RWPE1 (cell line): ENCODE data around the gene FAM222A.

Experiments used
- CTCF ChIA-PET: fragments of 350-600 bp; sonication (Branson Sonifier 250); formaldehyde crosslinking; extraction: SDS; loops from one replicate; lab custom pipeline; 2021; lab: Yijun Ruan, JAX
- POLR2A ChIA-PET: fragments of 400-600 bp; formaldehyde crosslinking; extraction: SDS; loops from one replicate; lab custom pipeline; 2020; ENCODE audit warnings: antibody characterized with exemption; ENCODE audit not compliant: low non-redundant PET; lab: Yijun Ruan, JAX
- DNase-seq: peaks from one replicate; pipeline ENCODE4 v3.0.0; 2012; ENCODE audit warnings: low spot score
- H3K27ac ChIP-seq: fragments of 450-650 bp; 2 replicates; pipeline ENCODE4 v1.5.1; 2017
- CTCF ChIP-seq: fragments of 450-650 bp; conservative IDR thresholded peaks from 2 replicates; pipeline ENCODE4 v1.5.1; 2017; ENCODE audit warnings: low read depth, mild to moderate bottlenecking

Gene FAM222A

DNA sequence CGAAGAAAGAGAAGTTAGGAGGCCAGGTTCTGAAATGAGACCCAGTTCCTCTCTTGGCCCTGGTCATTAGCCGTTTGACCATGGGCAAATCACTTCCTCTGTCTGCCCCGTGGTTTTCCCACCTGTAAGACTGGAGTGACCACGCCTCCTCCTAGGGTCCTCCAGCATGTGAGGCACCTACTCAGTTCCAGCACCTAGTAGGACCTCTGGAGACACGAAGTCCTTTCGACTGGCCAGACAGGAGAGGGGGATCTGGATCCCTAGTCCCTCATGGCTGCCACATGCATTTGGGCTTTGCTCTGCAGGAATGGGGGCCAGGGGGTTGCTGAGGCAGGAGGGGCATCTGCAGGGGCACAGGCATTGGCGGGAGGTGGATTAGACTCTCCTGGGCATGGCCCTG, 103.2 kb downstream of the FAM222A start:
- DNase-seq = no peak
- CTCF ChIA-PET = no interaction called here
- POLR2A ChIA-PET = no interaction called here
- 0 out of 2 replicates have a peak overlapping the region, but pooled peaks have one; percentile 14 for H3K27ac ChIP-seq
- TF ChIP-seq CTCF = no peak

GRCh38 chr12:109817627-109818231, 104.1 kb downstream of the FAM222A start:
- TF ChIP-seq CTCF = no peak
- ChIA-PET CTCF (interaction anchor here (0.6 to 2.1 kb wide), 4 partner anchors 9 to 28 kb away, joined by 3 to 14 read pairs (median 4); no protein-coding TSS in a partner anchor), POLR2A (no interaction called here)
- H3K27ac ChIP-seq = peak overlapping the region; percentile 92
- no peak for DNase-seq

DNA sequence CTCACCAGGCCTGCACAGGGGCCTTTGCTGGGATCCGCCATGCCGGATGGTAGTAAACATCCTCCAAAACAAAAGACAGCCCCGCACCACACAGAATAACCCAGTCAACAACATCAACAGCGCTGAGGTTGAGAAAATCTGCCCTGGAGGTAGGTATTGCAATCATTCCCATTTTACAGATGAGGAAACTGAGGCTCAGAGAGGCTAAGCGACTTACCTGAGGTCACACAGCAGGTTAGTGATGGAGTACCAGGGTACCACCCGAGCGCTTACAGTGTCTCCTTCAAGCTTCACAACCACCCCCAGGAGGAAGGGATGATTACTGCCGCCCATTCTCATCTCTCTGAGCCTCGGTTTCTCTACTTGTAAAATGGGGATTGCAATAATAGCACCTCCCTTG, 104.6 kb downstream of the FAM222A start:
- no peak for TF ChIP-seq CTCF
- H3K27ac ChIP-seq = peak overlapping the region; percentile 92
- DNase-seq = no peak
- ChIA-PET CTCF (interaction anchor here (0.6 to 2.1 kb wide), 3 partner anchors 9 to 27 kb away, joined by 3 to 14 read pairs (median 5); no protein-coding TSS in a partner anchor), POLR2A (no interaction called here)

GRCh38 chr12:109818905-109819500, 105.4 kb downstream of the FAM222A start:
- CTCF ChIA-PET = interaction anchor here (1.5 to 2.1 kb wide), 2 partner anchors 14 to 26 kb away, joined by 5 to 14 read pairs; no protein-coding TSS in a partner anchor
- TF ChIP-seq CTCF = no peak
- POLR2A ChIA-PET = no interaction called here
- peak overlapping the region; percentile 92 for H3K27ac ChIP-seq
- peak; percentile 87 for DNase-seq
